Stimulated activated CD4-positive, alpha-beta T cell treated with anti-CD3 and anti-CD28 coated beads, Interleukin-4, amount 100 ng/mL, for 24 hours (primary cell): ENCODE data around the gene ABHD1.
"Not testable (repeated sequence)": the region's sequence is repeated elsewhere in the genome, so short reads cannot be mapped to it uniquely, and the experiment has no call there.

ENCODE experiments used
- DNase-seq: peaks from one replicate; pipeline ENCODE4 v3.0.0-alpha.2; 2020

ABHD1 gene

GRCh38 chr2:27111392-27112078, 12.1 kb upstream of the ABHD1 start:
- not testable (repeated sequence) for DNase-seq

DNA sequence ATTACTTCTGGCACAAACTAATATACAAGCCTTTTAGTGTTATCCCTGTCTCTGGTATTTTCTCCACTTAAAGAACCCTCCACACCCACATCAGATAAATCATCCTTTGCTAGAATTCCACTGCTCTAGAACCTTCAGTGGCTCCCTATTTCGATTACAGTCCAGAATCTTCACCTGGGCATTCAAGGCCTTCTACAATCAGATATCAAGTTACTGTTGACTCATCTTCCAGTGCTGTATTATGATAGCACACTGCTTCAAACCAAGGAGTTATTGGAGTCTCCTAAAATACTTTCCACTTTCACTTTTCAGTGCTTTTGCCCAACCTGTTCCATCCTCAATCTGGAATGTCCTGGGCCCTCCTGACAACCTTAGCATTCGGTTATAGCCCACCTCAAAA, 8.1 kb upstream of the ABHD1 start:
- no peak for DNase-seq

DNA sequence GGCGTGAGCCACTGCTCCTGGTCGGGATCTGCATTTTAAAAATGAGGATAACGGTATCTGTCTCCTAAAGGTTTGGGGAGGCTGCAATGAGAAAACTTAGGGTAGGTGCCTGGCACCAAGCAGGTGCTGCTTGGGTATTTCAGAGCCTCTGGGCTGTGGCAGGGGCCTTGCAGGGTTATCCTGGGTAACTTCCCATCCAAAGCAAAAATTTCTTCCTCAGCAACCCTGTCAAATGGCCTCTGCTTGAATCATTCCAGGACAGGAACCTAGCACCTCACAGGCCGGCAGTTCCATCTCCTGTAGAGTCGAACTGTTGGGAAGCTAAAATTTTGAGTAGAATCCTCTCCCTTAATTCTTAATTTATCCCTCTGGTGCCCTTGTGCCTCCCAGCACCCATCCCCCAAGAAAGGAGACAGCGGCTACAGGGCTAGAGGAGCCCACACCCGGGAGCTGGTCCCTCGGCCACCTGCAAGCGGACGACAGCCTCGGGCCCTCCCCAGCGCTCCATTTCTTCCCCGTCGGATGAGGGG, 5.6 kb upstream of the ABHD1 start:
- DNase-seq = no peak

- no peak for DNase-seq
Measured at GRCh38 chr2:27118525-27119329, 4.9 kb upstream of the ABHD1 start, which contains the start of gene CGREF1. CGREF1 (minus strand) TSS chr2:27119128; CDS start chr2:27104366, 14,762 bp downstream.

- not testable (repeated sequence) for DNase-seq
Measured at GRCh38 chr2:27119330-27119670, 4.3 kb upstream of the ABHD1 start.

GRCh38 chr2:27121906-27122305, 1.7 kb upstream of the ABHD1 start:
- DNase-seq = no peak

- DNase-seq = no peak
Measured at GRCh38 chr2:27122791-27123190, 824 bp upstream of the ABHD1 start.

DNA sequence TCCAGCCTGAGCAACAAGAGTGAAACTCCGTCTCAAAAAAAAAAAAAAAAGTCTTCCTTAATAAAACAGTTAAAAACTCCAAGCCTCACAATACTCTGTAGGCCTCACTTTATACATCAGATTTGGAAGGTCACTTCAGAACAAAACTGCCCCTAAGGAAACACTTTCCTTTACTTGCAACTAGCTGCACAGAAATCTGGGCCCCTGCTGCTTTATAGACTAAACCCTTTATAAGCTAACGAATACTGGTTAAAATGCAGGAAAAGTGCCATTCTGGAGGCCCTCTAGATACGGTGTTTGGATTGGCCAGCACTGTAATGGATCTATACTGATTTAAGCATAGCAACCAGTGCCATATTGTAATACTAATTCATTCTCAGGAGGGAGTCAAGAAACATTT, 1.5 kb downstream of the ABHD1 start:
- no peak for DNase-seq

GRCh38 chr2:27126252-27126710, 2.7 kb downstream of the ABHD1 start:
- no peak for DNase-seq

DNA sequence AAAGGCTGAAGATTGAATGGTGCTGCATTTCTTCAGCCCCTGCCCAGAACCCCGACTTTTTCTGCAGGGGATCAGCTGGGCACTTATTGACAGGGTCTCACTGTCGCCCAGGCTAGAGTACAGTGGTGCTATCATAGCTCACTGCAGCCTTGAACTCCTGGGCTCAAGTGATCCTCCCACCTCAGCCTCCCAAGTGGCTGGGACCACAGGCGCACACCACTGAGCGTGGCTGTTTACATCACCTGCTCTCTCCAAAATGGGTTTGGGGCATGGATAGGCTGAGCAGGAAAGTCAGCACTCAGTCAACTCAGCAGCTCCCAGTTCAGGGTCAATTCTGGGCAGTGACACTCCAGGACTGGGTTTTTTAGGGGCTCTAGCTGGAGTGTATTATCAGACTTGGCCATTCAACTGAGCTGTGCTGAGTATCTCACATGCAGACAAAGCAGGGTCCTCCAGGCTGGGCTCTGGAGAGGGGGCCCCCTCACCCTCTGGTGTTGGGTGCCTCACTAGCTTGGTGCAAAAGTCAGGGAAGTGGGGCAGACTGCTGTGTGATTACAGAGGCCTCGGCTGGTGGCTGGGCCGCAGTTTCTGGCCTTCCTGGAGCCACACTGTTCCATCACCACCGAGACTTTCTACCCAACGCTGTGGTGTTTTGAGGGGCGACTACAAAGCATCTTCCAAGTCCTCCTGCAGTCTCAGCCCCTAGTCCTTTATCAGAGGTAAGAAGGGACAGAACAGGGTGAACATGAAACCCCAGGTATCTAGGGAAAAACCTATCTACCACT, 4.5 kb downstream of the ABHD1 start:
- DNase-seq = no peak

GRCh38 chr2:27128668-27129571, 5.3 kb downstream of the ABHD1 start:
- no peak for DNase-seq

GRCh38 chr2:27130396-27130795, 6.8 kb downstream of the ABHD1 start:
- no peak for DNase-seq

DNA sequence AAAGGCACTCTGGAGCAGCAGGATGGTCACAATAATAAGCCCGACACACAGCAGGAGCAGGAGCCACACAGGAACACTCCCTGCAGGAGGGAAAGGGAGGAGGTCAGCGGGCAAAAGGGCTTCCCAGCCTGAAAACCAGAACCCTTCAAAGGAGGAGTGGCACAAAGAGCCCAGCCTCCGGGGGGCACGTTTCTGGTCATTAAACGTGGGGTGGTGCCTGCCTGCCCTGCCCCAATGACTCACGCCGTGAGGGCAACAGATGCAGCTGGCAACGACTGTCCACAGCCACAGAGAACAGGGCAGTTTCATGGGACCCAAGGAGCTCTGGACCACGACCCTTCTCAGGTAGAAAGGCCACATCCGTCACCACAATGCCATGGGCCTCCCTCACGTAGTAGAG, 7.8 kb downstream of the ABHD1 start:
- DNase-seq = no peak

DNA sequence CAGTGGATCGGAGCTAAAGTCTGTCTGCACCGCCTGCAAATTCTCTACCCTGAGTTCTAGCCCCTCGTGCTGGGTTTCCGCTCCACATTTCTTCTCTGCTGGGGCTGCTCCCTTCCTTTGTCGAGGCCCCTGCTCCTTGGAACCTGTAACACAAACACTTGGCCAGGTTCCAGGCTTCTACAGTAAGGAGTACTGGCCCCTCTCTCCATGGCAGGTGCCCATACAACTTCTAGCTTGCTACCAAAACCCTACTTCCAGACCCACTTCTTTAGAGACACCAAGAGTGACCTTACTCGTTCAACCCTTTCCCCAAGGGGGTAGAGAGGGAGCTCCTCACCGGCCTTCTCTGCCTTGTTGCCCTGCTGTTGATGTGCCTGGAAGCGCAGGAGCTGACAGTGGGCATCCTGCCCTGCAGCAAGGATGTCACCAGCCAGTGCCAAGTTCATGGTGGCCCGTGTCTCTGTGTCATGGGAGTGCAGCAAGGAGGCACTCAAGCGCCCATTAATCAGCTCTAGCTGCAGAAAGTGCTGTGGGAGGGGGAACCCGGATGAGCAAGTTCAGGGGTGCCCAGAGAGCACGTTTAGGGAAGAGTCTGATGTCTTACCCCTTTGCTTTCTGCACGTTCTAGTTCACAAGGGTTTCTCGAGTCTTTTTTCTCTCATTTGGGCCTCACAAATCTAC, 9.7 kb downstream of the ABHD1 start:
- DNase-seq = peak; percentile 41

DNA sequence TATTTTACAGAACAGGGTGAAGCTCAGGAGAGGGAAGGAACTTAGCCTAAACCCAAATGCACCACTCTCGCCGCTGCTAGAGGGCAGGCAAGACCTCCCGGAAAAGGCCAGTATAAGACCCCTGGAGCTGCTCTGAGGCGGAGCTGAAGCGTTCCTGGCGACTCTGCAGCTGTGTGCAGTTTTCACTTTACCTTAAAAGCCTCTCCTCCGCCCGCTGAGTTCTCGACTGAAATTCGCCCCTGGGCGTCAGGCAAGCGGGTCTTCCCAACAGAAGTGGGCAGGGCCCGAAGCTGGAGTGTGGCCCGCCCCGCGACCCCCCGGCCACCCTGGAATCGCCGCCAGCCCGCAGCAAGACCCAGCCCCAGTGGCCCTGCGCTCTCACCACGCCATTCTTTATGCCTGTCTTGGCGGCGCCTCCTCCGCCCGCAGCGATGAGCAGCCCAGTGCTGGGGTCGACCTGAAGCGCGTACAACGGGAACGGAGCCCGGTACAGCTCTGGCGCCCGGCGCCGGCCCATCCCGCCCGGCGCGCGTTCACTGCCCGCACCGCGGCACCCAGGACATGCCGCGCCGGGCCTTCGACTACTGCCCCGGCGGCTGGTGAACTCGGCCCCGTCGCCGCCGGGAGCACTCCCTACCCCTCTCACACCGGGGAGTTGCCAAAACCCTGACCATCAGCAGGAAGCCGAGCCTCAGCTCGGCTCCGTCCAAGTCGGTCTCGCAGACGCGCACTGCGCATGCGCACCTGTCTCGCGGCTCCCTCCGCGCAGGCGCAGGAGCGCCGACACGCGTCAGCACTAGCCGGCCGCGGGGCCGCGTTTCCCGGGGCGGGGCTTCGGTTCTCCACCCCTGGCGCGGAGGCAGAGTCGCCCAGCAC, 10.5 kb downstream of the ABHD1 start, which contains the start of gene PREB:
PREB (minus strand) TSS at position 732 of the 876 bp plus-strand sequence; CDS start at position 517, 215 bp downstream.
- peak; percentile 98 for DNase-seq

DNA sequence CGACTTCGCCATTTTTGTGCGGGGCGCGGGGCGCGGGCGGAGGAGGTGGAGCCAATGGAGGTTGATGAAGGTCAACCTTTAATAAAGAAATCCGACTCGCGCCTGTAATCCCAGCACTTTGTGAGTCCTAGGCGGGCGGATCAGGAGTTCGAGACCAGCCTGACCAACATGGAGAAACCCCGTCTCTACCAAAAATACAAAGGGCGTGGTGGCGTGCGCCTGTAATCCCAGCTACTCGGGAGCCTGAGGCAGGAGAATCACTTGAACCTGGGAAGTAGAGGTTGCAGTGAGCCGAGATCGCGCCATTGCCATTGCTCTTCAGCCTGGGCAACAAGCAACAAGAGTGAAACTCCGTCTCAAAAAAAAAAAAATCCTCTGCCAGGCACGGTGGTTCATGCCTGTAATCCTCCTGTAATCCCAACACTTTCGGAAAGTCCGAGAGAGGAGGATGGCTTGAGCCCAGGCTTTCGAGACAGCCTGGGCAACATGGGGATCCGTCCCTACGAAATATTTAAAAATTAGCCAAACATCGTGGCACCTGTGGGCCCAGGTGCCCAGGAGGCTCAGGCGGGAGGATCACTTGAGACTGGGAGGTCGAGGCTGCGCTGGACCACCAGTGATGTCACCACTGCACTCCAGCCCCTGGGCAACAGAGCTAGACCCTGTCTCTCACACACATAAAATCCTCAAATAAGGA, 11.3 kb downstream of the ABHD1 start:
- DNase-seq = no peak

DNA sequence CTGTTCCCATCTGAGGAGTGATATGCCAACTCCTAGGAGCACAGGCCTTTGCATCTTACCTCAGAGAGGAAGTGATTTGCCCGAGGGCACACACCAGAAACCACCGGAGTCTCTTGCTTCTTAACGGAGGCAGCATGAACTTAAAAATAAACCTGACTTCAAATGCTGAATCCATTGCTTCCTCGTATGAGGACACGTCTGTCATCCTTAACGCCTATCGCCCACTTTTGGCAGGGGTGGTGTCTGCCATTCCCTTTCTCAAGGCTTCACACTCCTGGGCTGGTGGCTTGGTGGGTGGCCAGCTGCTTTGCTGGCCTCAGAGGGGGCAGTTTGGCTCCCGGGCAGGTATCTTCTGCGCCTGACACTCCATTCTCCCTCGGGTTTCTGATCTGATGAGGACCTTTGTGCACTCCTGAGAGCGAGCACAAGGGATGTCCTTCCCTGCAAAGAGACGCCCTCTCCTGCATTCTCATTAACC, 11.9 kb downstream of the ABHD1 start:
- DNase-seq = no peak

DNA sequence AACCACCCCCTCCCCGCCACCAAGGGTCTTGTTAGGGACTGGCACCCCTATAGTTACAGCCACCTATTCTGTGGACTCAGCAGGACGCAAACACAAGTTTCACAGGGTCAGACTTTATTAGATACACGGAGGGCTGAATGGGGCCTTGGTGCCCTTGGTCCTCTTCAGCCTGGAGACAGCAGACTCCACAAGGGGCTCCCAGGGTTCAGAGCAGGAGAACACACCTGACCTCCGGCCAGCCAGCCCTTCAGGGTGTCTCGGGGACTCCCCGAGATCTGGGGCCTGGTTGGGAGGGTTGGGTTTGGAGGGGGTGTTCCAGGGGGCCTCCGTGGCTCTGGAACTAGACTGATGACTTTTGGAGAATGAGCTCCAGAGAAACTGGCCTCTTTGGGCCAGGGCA, 13.1 kb downstream of the ABHD1 start:
- DNase-seq = no peak

DNA sequence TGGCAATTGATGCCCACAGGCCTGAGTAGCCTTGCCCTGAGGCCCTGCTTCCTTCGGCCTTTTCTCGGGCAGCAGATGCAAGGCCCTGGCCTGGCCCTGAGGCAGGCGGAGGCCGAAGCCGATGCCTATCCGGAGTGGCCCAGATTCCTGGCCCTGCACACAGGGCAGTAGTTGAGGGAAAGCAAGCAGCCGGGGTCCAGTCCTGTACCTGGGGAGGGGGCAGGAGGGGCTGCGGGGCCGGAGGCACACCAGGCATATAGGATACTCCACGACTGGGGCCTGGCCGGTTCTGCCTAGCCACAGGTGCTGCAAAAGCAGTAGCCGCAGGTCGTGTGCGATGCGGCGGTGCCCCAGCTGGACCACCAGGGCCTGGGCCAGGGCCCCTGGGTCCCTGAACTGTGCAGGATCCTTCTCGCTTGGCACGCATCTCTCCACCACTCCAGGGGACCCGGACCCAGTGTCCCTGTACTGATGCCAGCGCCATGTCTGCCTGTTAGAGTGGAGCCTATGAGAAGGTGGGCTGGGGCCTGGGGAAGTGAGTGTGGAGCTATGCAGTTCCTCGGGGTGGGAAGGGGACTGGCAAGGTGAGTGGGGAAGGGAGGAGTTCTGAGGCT, 13.8 kb downstream of the ABHD1 start:
- DNase-seq = no peak
